PFSK-1 (cell line): ENCODE results near the gene OLFM2.

ENCODE experiments used
- FOXP2 ChIP-seq: optimal IDR thresholded peaks from 2 replicates; pipeline ENCODE3; 2011; ENCODE audit warnings: borderline replicate concordance, control low read depth, inconsistent platforms; ENCODE audit not compliant: insufficient read depth; ENCODE audit errors: extremely low read length, extremely low read depth
- POLR2AphosphoS5 ChIP-seq: IDR thresholded peaks from 2 replicates; pipeline ENCODE4 v1.6.1; 2012; ENCODE audit warnings: low read depth, mild to moderate bottlenecking, control low read depth, low read length, moderate library complexity
- REST ChIP-seq, 2 experiments: IDR thresholded peaks; 2 replicates each; pipeline versions ENCODE4 v1.6.1 to v1.8.0; 2011 to 2012; ENCODE audit warnings: low read depth in 2 of 2, low read length in 2 of 2, control low read depth in 1 of 2, inconsistent platforms in 1 of 2, mild to moderate bottlenecking in 1 of 2, moderate library complexity in 1 of 2; ENCODE audit not compliant: insufficient read depth in 1 of 2
- SIN3A ChIP-seq: IDR thresholded peaks from 2 replicates; pipeline ENCODE4 v1.6.1; 2012; ENCODE audit warnings: mild to moderate bottlenecking, low read length, moderate library complexity, borderline replicate concordance; ENCODE audit not compliant: insufficient read depth
- TAF1 ChIP-seq: IDR thresholded peaks from 2 replicates; pipeline ENCODE4 v1.6.1; 2012; ENCODE audit warnings: low read length, control low read depth, borderline replicate concordance; ENCODE audit not compliant: insufficient read depth

OLFM2 gene

GRCh38 chr19:9834307-9834725 is 102.0 kb downstream of the OLFM2 start:
- TF ChIP-seq POLR2AphosphoS5 (no peak), SIN3A (no peak), TAF1 (no peak), FOXP2 (no peak), REST (IDR thresholded peaks at IDR 0.05; ENCODE audit: insufficient read depth in 1 of 2, low read depth in 2 of 2, low read length in 2 of 2) (no peak)

GRCh38 chr19:9828551-9829063 is 107.7 kb downstream of the OLFM2 start:
- TF ChIP-seq REST (IDR thresholded peaks at IDR 0.05; ENCODE audit: insufficient read depth in 1 of 2, low read depth in 2 of 2, low read length in 2 of 2) (no peak), POLR2AphosphoS5 (no peak), TAF1 (no peak), FOXP2 (no peak), SIN3A (no peak)

GRCh38 chr19:9827289-9828238 is 108.8 kb downstream of the OLFM2 start, which contains the start of gene UBL5:
TSS of gene UBL5 (plus strand) at chr19:9827918. CDS start at chr19:9828338, 420 bp downstream.
- peak; percentile 75 for TF ChIP-seq FOXP2
- peak; percentile 97 for TF ChIP-seq POLR2AphosphoS5
- no peak for TF ChIP-seq SIN3A
- TF ChIP-seq TAF1, result peak; percentile 73; the same call in 1 of the 2 replicates
- peak; percentile 24 to 36; a peak in 1 of 4 replicates for TF ChIP-seq REST (IDR thresholded peaks at IDR 0.05; ENCODE audit: insufficient read depth in 1 of 2, low read depth in 2 of 2, low read length in 2 of 2)

GRCh38 chr19:9823816-9824215 is 112.5 kb downstream of the OLFM2 start:
- TF ChIP-seq POLR2AphosphoS5 (no peak), TAF1 (no peak), FOXP2 (no peak), SIN3A (no peak), REST (IDR thresholded peaks at IDR 0.05; ENCODE audit: insufficient read depth in 1 of 2, low read depth in 2 of 2, low read length in 2 of 2) (no peak)
